ENCODE measurements around the gene CGRRF1.

The CGRRF1 gene

GRCh38 chr14:54498579-54498978 lies 11.1 kb upstream of the CGRRF1 start:
- no peak overlapping the region for H3K4me3 ChIP-seq (ENCODE audit: low read depth, low read length)
- TF ChIP-seq CTCF (conservative IDR thresholded peaks at IDR 0.05; ENCODE audit: low read depth, low read length), result no peak
- DNase-seq (ENCODE audit: low read depth), result no peak

GRCh38 chr14:54500744-54501143 lies 9.0 kb upstream of the CGRRF1 start:
- DNase-seq (ENCODE audit: low read depth), result no peak
- H3K4me3 ChIP-seq (ENCODE audit: low read depth, low read length), result no peak overlapping the region
- TF ChIP-seq CTCF (conservative IDR thresholded peaks at IDR 0.05; ENCODE audit: low read depth, low read length), result no peak

- no peak for DNase-seq (ENCODE audit: low read depth)
- no peak for TF ChIP-seq CTCF (conservative IDR thresholded peaks at IDR 0.05; ENCODE audit: low read depth, low read length)
- H3K4me3 ChIP-seq (ENCODE audit: low read depth, low read length), result no peak overlapping the region
Observed at GRCh38 chr14:54501480-54501879, 8.2 kb upstream of the CGRRF1 start.

- no peak for DNase-seq (ENCODE audit: low read depth)
- H3K4me3 ChIP-seq (ENCODE audit: low read depth, low read length), result no peak overlapping the region
- no peak for TF ChIP-seq CTCF (conservative IDR thresholded peaks at IDR 0.05; ENCODE audit: low read depth, low read length)
Observed at GRCh38 chr14:54502602-54503001, 7.1 kb upstream of the CGRRF1 start.

GRCh38 chr14:54503486-54503885 lies 6.2 kb upstream of the CGRRF1 start:
- peak; percentile 72 for DNase-seq (ENCODE audit: low read depth)
- peak; percentile 66 for TF ChIP-seq CTCF (conservative IDR thresholded peaks at IDR 0.05; ENCODE audit: low read depth, low read length)

GRCh38 chr14:54512393-54512792 lies 2.7 kb downstream of the CGRRF1 start:
- TF ChIP-seq CTCF (conservative IDR thresholded peaks at IDR 0.05; ENCODE audit: low read depth, low read length), result no peak
- DNase-seq (ENCODE audit: low read depth), result no peak
- no peak overlapping the region for H3K4me3 ChIP-seq (ENCODE audit: low read depth, low read length)

More at GRCh38 chr14:54503486-54503885, 6.2 kb upstream of the CGRRF1 start:
- no peak overlapping the region for H3K4me3 ChIP-seq (ENCODE audit: low read depth, low read length)

- no peak for DNase-seq (ENCODE audit: low read depth)
- no peak for TF ChIP-seq CTCF (conservative IDR thresholded peaks at IDR 0.05; ENCODE audit: low read depth, low read length)
- no peak overlapping the region for H3K4me3 ChIP-seq (ENCODE audit: low read depth, low read length)
Observed at GRCh38 chr14:54515670-54516069, 6.0 kb downstream of the CGRRF1 start.

All from choroid plexus epithelial cell (primary cell).